ENCODE measurements around the gene OR10P1. TPM values are rescaled to one million over a fixed set of nuclear protein-coding genes. Genes with fewer than 3 reads are reported as not detected.
A peak's percentile ranks its signal among the peaks of the same experiment; 100 is the strongest.

Gene OR10P1
- total RNA-seq, 3 donors from 2014 or later (not counting 1 experiment from before 2014, with no cell fraction given), result not detected

- TF ChIP-seq, protein P1, sequence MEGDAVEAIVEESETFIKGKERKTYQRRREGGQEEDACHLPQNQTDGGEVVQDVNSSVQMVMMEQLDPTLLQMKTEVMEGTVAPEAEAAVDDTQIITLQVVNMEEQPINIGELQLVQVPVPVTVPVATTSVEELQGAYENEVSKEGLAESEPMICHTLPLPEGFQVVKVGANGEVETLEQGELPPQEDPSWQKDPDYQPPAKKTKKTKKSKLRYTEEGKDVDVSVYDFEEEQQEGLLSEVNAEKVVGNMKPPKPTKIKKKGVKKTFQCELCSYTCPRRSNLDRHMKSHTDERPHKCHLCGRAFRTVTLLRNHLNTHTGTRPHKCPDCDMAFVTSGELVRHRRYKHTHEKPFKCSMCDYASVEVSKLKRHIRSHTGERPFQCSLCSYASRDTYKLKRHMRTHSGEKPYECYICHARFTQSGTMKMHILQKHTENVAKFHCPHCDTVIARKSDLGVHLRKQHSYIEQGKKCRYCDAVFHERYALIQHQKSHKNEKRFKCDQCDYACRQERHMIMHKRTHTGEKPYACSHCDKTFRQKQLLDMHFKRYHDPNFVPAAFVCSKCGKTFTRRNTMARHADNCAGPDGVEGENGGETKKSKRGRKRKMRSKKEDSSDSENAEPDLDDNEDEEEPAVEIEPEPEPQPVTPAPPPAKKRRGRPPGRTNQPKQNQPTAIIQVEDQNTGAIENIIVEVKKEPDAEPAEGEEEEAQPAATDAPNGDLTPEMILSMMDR (IDR thresholded peaks at IDR 0.05), result no peak
- 80% methylated on average over 4 of the region's 4 CpGs for whole genome bisulfite sequencing (ENCODE audit: insufficient coverage)
- Mint-ChIP-seq H3K36me3 (no peaks in the 10 kb centered on the region), H3K4me3 (no peak overlapping the region), H3K27me3 (ENCODE audit: low read depth in 2 of 2) (peaks cover 0 to 4% of the 10 kb centered on the region in 2 donors), H3K27ac (no peak overlapping the region), H3K4me1 (no peaks in the 10 kb centered on the region), H3K9me3 (no peaks in the 10 kb centered on the region)
- H3K4me3 ChIP-seq (ENCODE audit: low read length), result no peak overlapping the region
- no peaks in the 10 kb centered on the region for H3K27me3 ChIP-seq (ENCODE audit: control insufficient read depth, insufficient read depth, low read length)
- H3K9me3 ChIP-seq (ENCODE audit: control insufficient read depth, insufficient read depth, low read length), result no peaks in the 10 kb centered on the region
- H3K36me3 ChIP-seq (ENCODE audit: control insufficient read depth, insufficient read depth, low read length), result no peaks in the 10 kb centered on the region
- DNase-seq (no peak), ATAC-seq (no peak)
- no peaks in the 10 kb centered on the region for H3K4me1 ChIP-seq (ENCODE audit: control insufficient read depth, insufficient read depth, low read length)
- intact Hi-C loops (cut with micrococcal nuclease), result no loop called here
- no peak overlapping the region for H3K27ac ChIP-seq (ENCODE audit: low read length)
Observed at GRCh38 chr12:55671746-55672145, 35.1 kb downstream of the OR10P1 start.

- peak overlapping the region in 1 of 2 donors; percentile 2 for H3K27ac Mint-ChIP-seq
- Histone ChIP-seq H3K36me3 (ENCODE audit: control insufficient read depth, insufficient read depth, low read length) (no peaks in the 10 kb centered on the region), H3K4me3 (ENCODE audit: low read length) (no peak overlapping the region), H3K27me3 (ENCODE audit: control insufficient read depth, insufficient read depth, low read length) (no peaks in the 10 kb centered on the region), H3K27ac (ENCODE audit: low read length) (peak overlapping the region; percentile 33), H3K4me1 (ENCODE audit: control insufficient read depth, insufficient read depth, low read length) (no peaks in the 10 kb centered on the region), H3K9me3 (ENCODE audit: control insufficient read depth, insufficient read depth, low read length) (no peaks in the 10 kb centered on the region)
- H3K36me3 Mint-ChIP-seq, result no peaks in the 10 kb centered on the region
- DNase-seq, result no peak
- TF ChIP-seq, protein P1 (IDR thresholded peaks at IDR 0.05), result no peak
- ATAC-seq, result no peak
- H3K4me1 Mint-ChIP-seq, result no peaks in the 10 kb centered on the region
- H3K9me3 Mint-ChIP-seq, result no peaks in the 10 kb centered on the region
- peaks cover 0 to 4% of the 10 kb centered on the region in 2 donors for H3K27me3 Mint-ChIP-seq (ENCODE audit: low read depth in 2 of 2)
- intact Hi-C loops (cut with micrococcal nuclease), result no loop called here
- no peak overlapping the region for H3K4me3 Mint-ChIP-seq
Observed at GRCh38 chr12:55673638-55674037, 36.9 kb downstream of the OR10P1 start.

GRCh38 chr12:55675666-55676065, 39.0 kb downstream of the OR10P1 start:
- DNase-seq (no peak), ATAC-seq (no peak)
- H3K27me3 Mint-ChIP-seq (ENCODE audit: low read depth in 2 of 2), result peaks cover 0 to 5% of the 10 kb centered on the region in 2 donors
- intact Hi-C loops (cut with micrococcal nuclease), result no loop called here
- H3K9me3 ChIP-seq (ENCODE audit: control insufficient read depth, insufficient read depth, low read length), result no peaks in the 10 kb centered on the region
- TF ChIP-seq, protein P1 (IDR thresholded peaks at IDR 0.05), result no peak
- H3K27me3 ChIP-seq (ENCODE audit: control insufficient read depth, insufficient read depth, low read length), result no peaks in the 10 kb centered on the region
- H3K36me3 Mint-ChIP-seq, result no peaks in the 10 kb centered on the region
- no peaks in the 10 kb centered on the region for H3K4me1 Mint-ChIP-seq
- H3K4me3 ChIP-seq (ENCODE audit: low read length), result no peak overlapping the region
- 88% methylated on average over 8 of the region's 8 CpGs for WGBS (ENCODE audit: insufficient coverage)
- H3K4me3 Mint-ChIP-seq, result no peak overlapping the region
- H3K36me3 ChIP-seq (ENCODE audit: control insufficient read depth, insufficient read depth, low read length), result no peaks in the 10 kb centered on the region
- no peaks in the 10 kb centered on the region for H3K4me1 ChIP-seq (ENCODE audit: control insufficient read depth, insufficient read depth, low read length)
- H3K27ac ChIP-seq (ENCODE audit: low read length), result no peak overlapping the region
- no peak overlapping the region for H3K27ac Mint-ChIP-seq
- no peaks in the 10 kb centered on the region for H3K9me3 Mint-ChIP-seq

- peaks cover 0 to 10% of the 10 kb centered on the region in 2 donors for H3K4me1 Mint-ChIP-seq
- Histone ChIP-seq H3K9me3 (ENCODE audit: control insufficient read depth, insufficient read depth, low read length) (no peaks in the 10 kb centered on the region), H3K27me3 (ENCODE audit: control insufficient read depth, insufficient read depth, low read length) (peaks cover 3% of the 10 kb centered on the region), H3K4me1 (ENCODE audit: control insufficient read depth, insufficient read depth, low read length) (peaks cover 7% of the 10 kb centered on the region), H3K4me3 (ENCODE audit: low read length) (no peak overlapping the region), H3K36me3 (ENCODE audit: control insufficient read depth, insufficient read depth, low read length) (no peaks in the 10 kb centered on the region), H3K27ac (ENCODE audit: low read length) (no peak overlapping the region)
- H3K36me3 Mint-ChIP-seq, result no peaks in the 10 kb centered on the region
- H3K4me3 Mint-ChIP-seq, result no peak overlapping the region
- no peak overlapping the region for H3K27ac Mint-ChIP-seq
- TF ChIP-seq, protein P1 (IDR thresholded peaks at IDR 0.05), result no peak
- intact Hi-C loops (cut with micrococcal nuclease), result no loop called here
- peaks cover 10 to 15% of the 10 kb centered on the region in 2 donors for H3K27me3 Mint-ChIP-seq (ENCODE audit: low read depth in 2 of 2)
- ATAC-seq (peak in 1 of 3 donors; percentile 43), DNase-seq (no peak)
- no peaks in the 10 kb centered on the region for H3K9me3 Mint-ChIP-seq
- WGBS (ENCODE audit: insufficient coverage), result 96% methylated on average over 5 of the region's 6 CpGs
Observed at GRCh38 chr12:55676707-55677106, 40.0 kb downstream of the OR10P1 start.

All from natural killer cell (primary cell).